ENCODE measurements around the gene PDAP1. TPM values are rescaled to one million over a fixed set of nuclear protein-coding genes. Genes with fewer than 3 reads are reported as not detected.

Gene PDAP1
- total RNA-seq, 1 experiment from 2014 or later = 180 TPM

GRCh38 chr7:99373091-99374066 is 35.0 kb downstream of the PDAP1 start:
- Histone ChIP-seq H3K27me3 (replicated peaks; ENCODE audit: control insufficient read depth, insufficient read depth, low read length) (no peaks in the 10 kb centered on the region), H3K4me1 (peaks cover 35% of the 10 kb centered on the region), H3K9me3 (no peaks in the 10 kb centered on the region), H3K36me3 (ENCODE audit: control insufficient read depth, insufficient read depth, low read length) (no peaks in the 10 kb centered on the region), H3K4me3 (ENCODE audit: low read depth, low read length) (peak overlapping the region; percentile 91)
- Mint-ChIP-seq H3K36me3 (ENCODE audit: insufficient read depth, unreplicated experiment) (peaks cover 49% of the 10 kb centered on the region), H3K9me3 (ENCODE audit: unreplicated experiment) (no peaks in the 10 kb centered on the region), H3K27ac (ENCODE audit: unreplicated experiment) (peak overlapping the region; percentile 95), H3K4me1 (ENCODE audit: low read depth, unreplicated experiment) (peaks cover 22% of the 10 kb centered on the region), H3K27me3 (ENCODE audit: insufficient read depth, unreplicated experiment) (no peaks in the 10 kb centered on the region), H3K4me3 (ENCODE audit: unreplicated experiment) (peak overlapping the region; percentile 77)
- no peak for DNase-seq
- ChIA-PET CTCF (interaction anchor here (1.2 kb wide), 1 partner anchor 35 kb away, joined by 5 read pairs; the partner anchor contains the start of genes BUD31 and PDAP1), POLR2A (interaction anchor here (0.8 to 1.5 kb wide), 5 partner anchors 17 to 131 kb away, joined by 3 to 17 read pairs (median 3); partner anchors contain the start of genes ARPC1A, BUD31, PDAP1 and ZKSCAN5)
- intact Hi-C loops (cut with micrococcal nuclease; ENCODE audit: unreplicated experiment) = loop anchor here (2.0 kb wide), 1 partner anchor 35 kb away; the partner anchor contains the start of genes BUD31 and PDAP1
- BruUV-seq (replicated peaks) = TSS peak; percentile 22
- TF ChIP-seq CTCF (IDR thresholded peaks at IDR 0.05; ENCODE audit: insufficient read depth in 1 of 2, low read depth in 1 of 2, low read length in 1 of 2, severe bottlenecking in 1 of 2, unreplicated experiment in 1 of 2) = no peak

GRCh38 chr7:99372275-99373090 is 35.9 kb downstream of the PDAP1 start:
- CTCF ChIA-PET = interaction anchor here (0.6 to 1.2 kb wide), 2 partner anchors 12 to 36 kb away, joined by 5 to 6 read pairs; partner anchors contain the start of genes BUD31 and PDAP1
- Mint-ChIP-seq H3K36me3 (ENCODE audit: insufficient read depth, unreplicated experiment) (peaks cover 43% of the 10 kb centered on the region), H3K9me3 (ENCODE audit: unreplicated experiment) (no peaks in the 10 kb centered on the region), H3K4me1 (ENCODE audit: low read depth, unreplicated experiment) (peaks cover 22% of the 10 kb centered on the region), H3K27me3 (ENCODE audit: insufficient read depth, unreplicated experiment) (no peaks in the 10 kb centered on the region), H3K27ac (ENCODE audit: unreplicated experiment) (peak overlapping the region; percentile 95), H3K4me3 (ENCODE audit: unreplicated experiment) (peak overlapping the region; percentile 77)
- no peaks in the 10 kb centered on the region for H3K36me3 ChIP-seq (ENCODE audit: control insufficient read depth, insufficient read depth, low read length)
- no TSS peak for BruUV-seq (replicated peaks)
- H3K9me3 ChIP-seq = no peaks in the 10 kb centered on the region
- peak; percentile 86 to 92 for DNase-seq
- peak overlapping the region; percentile 31 for H3K4me3 ChIP-seq (ENCODE audit: low read depth, low read length)
- POLR2A ChIA-PET = interaction anchor here (0.5 to 1.5 kb wide), 6 partner anchors 10 to 1161 kb away, joined by 3 to 17 read pairs (median 4); partner anchors contain the start of genes ARPC1A, BHLHA15, BUD31 and PDAP1
- no peak for TF ChIP-seq CTCF (IDR thresholded peaks at IDR 0.05; ENCODE audit: insufficient read depth in 1 of 2, low read depth in 1 of 2, low read length in 1 of 2, severe bottlenecking in 1 of 2, unreplicated experiment in 1 of 2)
- peaks cover 35% of the 10 kb centered on the region for H3K4me1 ChIP-seq
- no peaks in the 10 kb centered on the region for H3K27me3 ChIP-seq (replicated peaks; ENCODE audit: control insufficient read depth, insufficient read depth, low read length)
- intact Hi-C loops (cut with micrococcal nuclease; ENCODE audit: unreplicated experiment) = loop anchor here (2.0 kb wide), 1 partner anchor 36 kb away; the partner anchor contains the start of genes BUD31 and PDAP1

Measured in Caco-2 (cell line).